HG02763 (cell line): ENCODE measurements around the gene FHIT.

Experiments used
- ATAC-seq: cut with Tn5 transposase; IDR thresholded peaks from one replicate; pipeline ENCODE4 v1.9.1; 2021; ENCODE audit warnings: mild to moderate bottlenecking, moderate library complexity; ENCODE audit not compliant: unreplicated experiment

FHIT gene

GRCh38 chr3:59877263-59878037, 1373.8 kb downstream of the FHIT start:
- ATAC-seq = no peak

GRCh38 chr3:59876533-59877062, 1374.7 kb downstream of the FHIT start:
- ATAC-seq = no peak

DNA sequence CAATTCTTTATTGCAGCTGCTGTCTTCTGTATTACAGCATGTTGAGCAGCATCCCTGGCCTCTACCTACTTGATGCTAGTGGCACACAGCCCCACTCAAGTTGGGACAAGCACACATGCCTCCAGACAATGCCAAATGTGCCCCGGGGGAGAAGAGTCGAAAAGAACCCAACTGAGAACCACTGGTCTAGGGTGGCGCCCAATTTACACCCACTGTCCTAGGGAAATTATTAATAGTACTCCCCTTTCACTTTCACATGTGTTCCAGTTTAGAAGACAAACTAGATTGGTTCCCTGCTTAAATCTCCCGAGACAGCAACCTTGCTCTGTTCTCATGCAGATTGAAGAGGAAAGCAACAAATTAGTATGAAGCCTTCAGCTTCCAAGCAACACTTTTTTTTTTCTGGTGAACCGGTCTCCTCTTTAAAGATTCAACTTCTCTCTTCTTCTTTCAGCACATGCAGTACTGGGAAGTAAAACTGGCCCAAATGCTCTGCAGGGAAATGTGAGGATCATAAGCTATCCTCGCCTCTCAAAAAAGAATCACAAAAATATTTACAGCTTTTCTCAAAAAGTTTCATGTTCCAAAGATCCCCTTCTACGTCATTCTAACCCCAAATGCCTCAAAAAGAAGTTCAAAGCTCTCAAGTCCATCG, 1377.5 kb downstream of the FHIT start:
- ATAC-seq = no peak

- no peak for ATAC-seq
These were observed 1379.1 kb downstream of the FHIT start for GRCh38 chr3:59872128-59872527.

DNA sequence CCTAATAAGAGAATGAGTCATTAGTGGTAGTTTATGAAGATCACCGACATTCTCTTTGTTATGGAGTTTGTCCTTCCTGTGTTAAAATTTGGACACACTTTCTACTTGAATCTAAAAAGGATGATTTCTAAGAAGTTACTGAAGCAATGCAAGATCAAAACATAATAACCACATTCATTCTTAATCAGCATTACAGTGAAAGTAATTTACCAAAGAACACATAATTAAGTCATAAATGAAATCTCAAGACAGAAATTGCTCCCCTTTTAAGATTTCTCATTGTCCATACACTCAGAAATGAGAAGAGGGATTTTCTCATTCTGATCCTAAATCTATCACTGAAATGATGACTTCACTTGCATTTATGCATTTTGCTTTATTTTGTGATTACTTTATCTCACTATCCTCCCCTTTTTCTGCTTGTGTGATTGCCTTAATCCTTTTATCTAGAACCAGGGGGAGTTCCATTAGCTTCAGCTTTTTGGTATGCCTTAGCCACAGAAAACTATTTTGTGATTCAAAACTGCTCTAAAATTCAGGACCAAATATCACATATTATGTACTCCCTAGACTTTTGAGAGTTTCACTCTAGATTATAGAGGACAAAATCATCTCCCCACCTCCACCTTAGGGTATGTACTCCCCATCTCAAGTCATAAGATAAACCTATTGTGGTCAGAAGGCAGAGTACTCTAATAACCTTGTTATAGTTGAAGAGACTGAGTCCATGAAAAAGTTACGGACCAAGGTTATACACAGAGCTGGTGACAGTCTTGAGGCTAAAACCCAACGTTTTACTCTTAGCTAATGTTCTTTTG, 1383.9 kb downstream of the FHIT start:
- no peak for ATAC-seq

DNA sequence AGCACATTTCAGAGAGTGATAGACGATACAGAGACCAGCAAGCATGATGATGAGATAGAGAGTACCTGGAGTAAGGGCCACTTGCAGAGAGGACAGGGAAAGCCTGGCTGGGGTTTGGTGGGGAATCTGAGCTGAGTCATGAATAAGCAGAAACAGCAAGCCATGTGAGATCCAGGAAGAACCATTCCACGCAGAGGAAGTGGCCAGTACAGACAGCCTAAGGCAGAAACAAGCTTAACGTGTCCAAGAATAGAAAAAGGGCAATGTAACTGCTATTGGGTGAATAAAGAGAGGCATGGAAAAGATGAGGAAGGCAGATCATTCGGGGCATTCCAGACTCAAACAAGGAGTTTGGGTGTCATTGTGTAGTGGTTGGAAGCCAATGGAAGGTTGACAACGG, 1385.2 kb downstream of the FHIT start:
- ATAC-seq = no peak

- no peak for ATAC-seq
These were observed 1385.9 kb downstream of the FHIT start for GRCh38 chr3:59865351-59865750.

GRCh38 chr3:59862686-59863085, 1388.6 kb downstream of the FHIT start:
- no peak for ATAC-seq

GRCh38 chr3:59857589-59858346, 1393.5 kb downstream of the FHIT start:
- peak; percentile 97 for ATAC-seq

- no peak for ATAC-seq
These were observed 1394.3 kb downstream of the FHIT start for GRCh38 chr3:59856934-59857460.

GRCh38 chr3:59854061-59854709, 1397.1 kb downstream of the FHIT start:
- ATAC-seq = no peak

DNA sequence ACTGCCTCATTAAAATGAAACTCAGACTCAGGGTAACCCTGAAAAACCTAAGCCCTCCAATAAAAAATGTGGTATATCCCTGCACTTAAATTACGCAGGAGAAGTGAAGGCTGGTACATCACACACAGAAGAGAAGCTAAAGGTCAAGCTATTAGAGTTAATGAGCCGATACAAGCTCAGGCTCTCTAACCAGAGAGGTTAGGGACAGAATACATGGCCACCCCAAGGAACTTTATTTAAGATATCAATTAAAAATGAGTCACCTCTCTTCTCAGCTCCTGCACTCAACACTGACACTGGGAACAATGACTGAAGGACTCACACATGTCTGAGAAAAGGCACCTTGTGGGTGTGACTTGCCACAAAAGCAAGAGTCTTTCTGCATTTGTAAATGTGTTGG, 1400.8 kb downstream of the FHIT start:
- no peak for ATAC-seq

DNA sequence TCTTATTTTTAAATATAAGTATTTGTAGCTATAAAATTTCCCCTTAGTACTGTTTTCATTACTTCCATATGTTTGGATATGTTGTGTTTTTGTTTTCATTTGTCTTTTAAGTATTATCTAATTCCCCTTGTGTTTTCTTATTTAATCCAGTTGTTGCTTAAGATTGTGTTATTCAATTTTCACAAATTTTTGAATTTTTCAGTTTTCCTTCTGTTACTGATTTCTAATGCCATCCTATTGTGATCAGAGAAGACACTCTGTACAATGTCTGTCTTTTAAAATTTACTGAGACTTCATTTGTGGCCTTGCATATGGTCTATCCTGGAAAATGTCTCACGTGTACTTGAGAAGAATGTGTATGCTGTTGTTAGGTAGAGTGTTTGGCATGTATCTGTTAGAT, 1405.9 kb downstream of the FHIT start:
- ATAC-seq = no peak

DNA sequence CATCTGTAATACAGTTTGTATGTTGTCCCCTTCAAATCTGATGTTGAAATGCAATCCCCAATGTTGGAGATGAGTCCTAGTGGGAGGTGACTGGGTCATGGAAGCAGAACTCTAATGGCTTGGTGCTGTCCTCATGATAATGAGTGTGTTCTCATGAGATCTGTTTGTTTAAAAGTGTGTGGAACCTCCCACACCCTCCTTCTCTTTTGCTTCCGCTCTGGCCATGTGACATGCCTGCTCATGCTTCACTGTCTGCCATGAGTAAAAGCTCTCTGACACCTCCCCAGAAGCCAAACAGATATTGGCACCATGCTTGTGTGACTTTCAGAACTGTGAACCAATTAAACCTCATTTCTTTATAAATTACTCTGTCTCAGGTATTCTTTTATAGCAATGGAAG, 1407.4 kb downstream of the FHIT start:
- ATAC-seq = no peak

DNA sequence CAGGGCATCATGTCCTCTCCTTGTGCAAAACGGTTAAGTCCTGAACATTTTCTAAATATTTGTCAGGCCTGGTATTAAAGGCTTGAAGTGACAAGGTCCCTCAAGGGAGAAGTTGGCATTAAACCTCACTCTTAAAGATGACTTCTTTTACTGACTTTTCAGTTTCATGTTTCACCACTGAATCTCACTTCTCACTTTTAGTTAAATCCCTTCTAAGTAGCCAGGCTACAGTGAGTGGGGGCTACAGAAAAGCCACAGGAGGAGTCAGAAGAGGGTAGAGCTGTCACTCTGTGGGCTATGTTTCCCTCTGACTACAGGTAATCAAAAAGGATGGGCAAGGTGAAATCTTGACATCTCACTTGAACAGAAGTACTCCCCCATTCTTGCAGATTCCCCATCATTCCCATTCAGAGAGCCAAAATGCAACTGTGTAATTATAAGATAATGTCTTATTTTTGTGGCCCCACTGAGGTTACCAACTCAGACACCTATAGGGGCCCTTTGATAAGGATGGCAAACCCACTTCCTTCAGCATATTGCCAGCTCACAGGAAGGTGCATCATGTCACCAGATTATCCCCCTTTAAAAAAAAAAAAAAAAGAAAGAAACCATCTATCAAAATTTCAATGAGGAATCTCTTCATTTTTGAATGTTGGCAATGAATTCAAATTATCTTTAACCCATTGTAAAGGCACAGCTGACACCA, 1411.3 kb downstream of the FHIT start:
- peak; percentile 97 for ATAC-seq

DNA sequence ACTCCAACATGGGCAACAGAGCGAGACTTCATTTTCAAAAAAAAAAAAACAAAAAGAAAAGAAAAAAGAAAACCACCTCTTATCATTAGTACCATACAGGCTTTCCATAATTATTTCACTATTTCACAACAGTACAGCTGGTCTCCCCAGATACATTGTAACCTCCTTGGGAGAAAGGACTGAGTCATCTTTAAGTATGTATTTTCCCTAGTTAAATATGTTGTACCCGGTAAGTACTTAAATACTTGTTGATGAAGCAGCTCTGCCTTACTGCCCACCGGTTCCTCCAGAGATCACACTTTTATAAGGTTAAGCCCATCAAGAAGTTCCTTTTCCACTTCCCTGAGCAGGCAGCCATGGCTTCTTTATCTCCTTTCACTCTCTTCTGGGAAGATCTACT, 1412.0 kb downstream of the FHIT start:
- no peak for ATAC-seq

GRCh38 chr3:59836531-59836930, 1414.7 kb downstream of the FHIT start:
- ATAC-seq = no peak

GRCh38 chr3:59832702-59833101, 1418.5 kb downstream of the FHIT start:
- ATAC-seq = no peak

DNA sequence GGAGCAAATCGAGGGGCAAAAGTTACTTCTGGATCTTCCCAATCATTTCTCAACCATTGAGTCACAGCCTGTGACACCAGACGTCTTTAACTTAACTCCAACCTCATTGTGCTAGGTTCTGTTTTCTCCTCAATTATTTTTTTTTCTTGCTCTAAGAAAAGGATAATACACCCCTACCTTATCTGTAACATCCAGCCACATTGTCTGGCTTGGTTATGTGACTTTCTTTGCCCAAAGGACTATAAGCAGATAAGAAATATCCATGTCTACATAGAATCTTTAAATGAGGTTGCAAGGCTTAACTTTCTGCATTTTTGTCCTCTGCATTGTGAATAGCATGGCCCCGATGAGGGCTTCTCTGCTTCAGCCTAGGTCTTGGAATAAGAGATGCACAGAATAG, 1419.0 kb downstream of the FHIT start:
- ATAC-seq = no peak
